T-cell (primary cell): ENCODE measurements around the gene PRR23E. TPM values are rescaled to one million over a fixed set of nuclear protein-coding genes. Genes with fewer than 3 reads are reported as not detected.

Experiments used
- ATAC-seq, 4 experiments: fragments of 200-7000 bp in 3 of 4; fragments of 150-1000 bp in 1 of 4; cut with Tn5 transposase; replicated peaks in 1 of 4; 1 replicate in 3 of 4; 2 replicates in 1 of 4; pipeline ENCODE4 v1.10.0; 2021; ENCODE audit warnings: moderate library complexity in 3 of 4, mild to moderate bottlenecking in 2 of 4, moderate number of reproducible peaks in 1 of 4
- CTCF ChIA-PET, 2 donors: fragments of 300-600 bp; sonication (Branson Sonifier 250); formaldehyde crosslinking; loops; one replicate each; lab custom pipeline; 2022; ENCODE audit warnings: antibody characterized with exemption in 2 of 2; lab: Charles Lee
- POLR2A ChIA-PET, 2 donors: fragments of 300-600 bp; sonication (Branson Sonifier 250); formaldehyde crosslinking; loops; one replicate each; lab custom pipeline; 2022; ENCODE audit warnings: antibody characterized with exemption in 2 of 2; lab: Charles Lee
- DNase-seq, 35 experiments: peaks; one replicate each; pipeline versions ENCODE4 v3.0.0 to v3.0.0-alpha.2; 2013 to 2023
- H3K27ac ChIP-seq: one replicate; pipeline ENCODE4 v1.5.1; 2013; ENCODE audit warnings: low read length
- H3K27me3 ChIP-seq, 2 experiments: replicated peaks in 1 of 2; 1 replicate in 1 of 2; 2 replicates in 1 of 2; pipeline versions ENCODE4 v1.6.1 to v1.7.0; 2013; ENCODE audit warnings: low read length in 1 of 2, mixed read lengths in 1 of 2; ENCODE audit not compliant: control insufficient read depth in 2 of 2, insufficient read depth in 2 of 2; ENCODE audit errors: extremely low read depth in 1 of 2
- H3K36me3 ChIP-seq, 2 donors: 1 replicate in 1 of 2; 2 replicates in 1 of 2; pipeline versions ENCODE4 v1.6.1 to v1.7.0; 2013; ENCODE audit warnings: low read length in 1 of 2; ENCODE audit not compliant: control insufficient read depth in 2 of 2, insufficient read depth in 1 of 2; ENCODE audit errors: extremely low read depth in 1 of 2
- H3K4me1 ChIP-seq, 2 experiments: 1 replicate in 1 of 2; 2 replicates in 1 of 2; pipeline versions ENCODE4 v1.6.1 to v1.7.0; 2013; ENCODE audit warnings: low read length in 2 of 2, mixed read lengths in 1 of 2; ENCODE audit not compliant: insufficient read depth in 2 of 2, control insufficient read depth in 1 of 2; ENCODE audit errors: extremely low read depth in 1 of 2
- H3K4me3 ChIP-seq, 2 donors: 1 replicate in 1 of 2; 2 replicates in 1 of 2; pipeline versions ENCODE4 v1.5.1 to v1.7.0; 2013; ENCODE audit warnings: mild to moderate bottlenecking in 2 of 2, low read length in 1 of 2, moderate library complexity in 1 of 2; ENCODE audit not compliant: control insufficient read depth in 1 of 2; ENCODE audit errors: extremely low read depth in 1 of 2
- H3K9me3 ChIP-seq: 2 replicates; pipeline ENCODE4 v1.7.0; 2013
- H3K27ac Mint-ChIP-seq, 2 donors: one replicate each; pipeline ENCODE4 v1.8.0; 2020 to 2021; ENCODE audit warnings: mild to moderate bottlenecking in 2 of 2, mixed read lengths in 2 of 2
- H3K27me3 Mint-ChIP-seq, 2 donors: one replicate each; pipeline ENCODE4 v1.8.0; 2021 to 2022; ENCODE audit warnings: mixed read lengths in 2 of 2
- H3K36me3 Mint-ChIP-seq: one replicate; pipeline ENCODE4 v1.8.0; 2021; ENCODE audit warnings: mixed read lengths
- H3K4me1 Mint-ChIP-seq, 3 donors: one replicate each; pipeline ENCODE4 v1.8.0; 2020 to 2022; ENCODE audit warnings: mixed read lengths in 3 of 3, mild to moderate bottlenecking in 1 of 3
- H3K4me3 Mint-ChIP-seq, 3 donors: one replicate each; pipeline ENCODE4 v1.8.0; 2020 to 2022; ENCODE audit warnings: mild to moderate bottlenecking in 3 of 3, mixed read lengths in 3 of 3, moderate library complexity in 3 of 3
- H3K9me3 Mint-ChIP-seq, 3 donors: one replicate each; pipeline ENCODE4 v1.8.0; 2020 to 2022; ENCODE audit warnings: mixed read lengths in 3 of 3
- WGBS: methylation state at CpG from one replicate; pipeline ENCODE4 v1.1.5; 2013; ENCODE audit warnings: missing lambda C conversion rate; ENCODE audit not compliant: insufficient coverage; 5-methylcytosine and 5-hydroxymethylcytosine counted together
- total RNA-seq, 35 experiments: library from RNA in 6 of 35; stranded (reverse) in 6 of 35; fragments of 120-200 nt in 1 of 35; gene quantifications; one replicate each; pipeline versions ENCODE4 v1.2.1 to v1.2.4 and lab custom pipeline; 2013 to 2026

Gene PRR23E
- total RNA-seq, 5 donors from 2014 or later (not counting 1 experiment from before 2014, with no cell fraction given) = not detected

- no peaks in the 10 kb centered on the region for H3K4me1 ChIP-seq
- no peak overlapping the region for H3K4me3 ChIP-seq
- H3K4me1 Mint-ChIP-seq = no peaks in the 10 kb centered on the region
- DNase-seq (no peak), ATAC-seq (no peak)
- H3K36me3 ChIP-seq = no peaks in the 10 kb centered on the region
- H3K27me3 ChIP-seq = peaks cover 0 to 41% of the 10 kb centered on the region in 2 experiments
- peaks cover 0 to 11% (median 2%) of the 10 kb centered on the region in 3 donors for H3K9me3 Mint-ChIP-seq
- H3K27ac Mint-ChIP-seq = no peak overlapping the region
- peaks cover 2% of the 10 kb centered on the region for H3K9me3 ChIP-seq
- H3K27ac ChIP-seq = no peak overlapping the region
- ChIA-PET POLR2A (no interaction called here), CTCF (no interaction called here)
- H3K36me3 Mint-ChIP-seq = no peaks in the 10 kb centered on the region
- 42% methylated on average over 3 of the region's 4 CpGs for WGBS
- H3K4me3 Mint-ChIP-seq = no peak overlapping the region
- H3K27me3 Mint-ChIP-seq = peaks cover 28 to 38% of the 10 kb centered on the region in 2 donors
These were observed 18.6 kb upstream of the PRR23E start for GRCh38 chr3:127174284-127174683.

GRCh38 chr3:127174715-127175140 lies 18.2 kb upstream of the PRR23E start:
- no peak overlapping the region for H3K27ac Mint-ChIP-seq
- Histone ChIP-seq H3K27me3 (peaks cover 0 to 41% of the 10 kb centered on the region in 2 experiments), H3K4me3 (no peak overlapping the region), H3K4me1 (no peaks in the 10 kb centered on the region), H3K27ac (no peak overlapping the region), H3K9me3 (peaks cover 2% of the 10 kb centered on the region), H3K36me3 (no peaks in the 10 kb centered on the region)
- ChIA-PET POLR2A (no interaction called here), CTCF (no interaction called here)
- no peaks in the 10 kb centered on the region for H3K36me3 Mint-ChIP-seq
- no peak for ATAC-seq
- WGBS = 77% methylated on average over 2 of the region's 2 CpGs
- no peak overlapping the region for H3K4me3 Mint-ChIP-seq
- H3K27me3 Mint-ChIP-seq = peaks cover 28 to 36% of the 10 kb centered on the region in 2 donors
- DNase-seq = no peak
- H3K4me1 Mint-ChIP-seq = no peaks in the 10 kb centered on the region
- H3K9me3 Mint-ChIP-seq = peaks cover 0 to 11% (median 2%) of the 10 kb centered on the region in 3 donors

GRCh38 chr3:127175272-127175671 lies 17.7 kb upstream of the PRR23E start:
- Mint-ChIP-seq H3K4me3 (no peak overlapping the region), H3K9me3 (peaks cover 0 to 11% (median 2%) of the 10 kb centered on the region in 3 donors), H3K27ac (no peak overlapping the region), H3K27me3 (peaks cover 26 to 34% of the 10 kb centered on the region in 2 donors), H3K4me1 (no peaks in the 10 kb centered on the region), H3K36me3 (no peaks in the 10 kb centered on the region)
- Histone ChIP-seq H3K27me3 (peaks cover 0 to 40% of the 10 kb centered on the region in 2 experiments), H3K9me3 (peaks cover 2% of the 10 kb centered on the region), H3K27ac (no peak overlapping the region), H3K36me3 (no peaks in the 10 kb centered on the region), H3K4me3 (no peak overlapping the region), H3K4me1 (no peaks in the 10 kb centered on the region)
- POLR2A ChIA-PET = no interaction called here
- CTCF ChIA-PET = no interaction called here
- DNase-seq (no peak), ATAC-seq (no peak)
- WGBS = 92% methylated on average over 11 of the region's 11 CpGs

GRCh38 chr3:127177226-127177625 lies 15.7 kb upstream of the PRR23E start:
- no peak overlapping the region for H3K4me3 ChIP-seq
- DNase-seq = no peak
- H3K9me3 Mint-ChIP-seq = peaks cover 0 to 11% (median 2%) of the 10 kb centered on the region in 3 donors
- peaks cover 18 to 20% of the 10 kb centered on the region in 2 donors for H3K27me3 Mint-ChIP-seq
- H3K4me1 ChIP-seq = no peaks in the 10 kb centered on the region
- 86% methylated on average over 1 of the region's 1 CpG for WGBS
- ChIA-PET POLR2A (no interaction called here), CTCF (no interaction called here)
- H3K36me3 ChIP-seq = no peaks in the 10 kb centered on the region
- H3K36me3 Mint-ChIP-seq = no peaks in the 10 kb centered on the region
- no peak overlapping the region for H3K4me3 Mint-ChIP-seq
- ATAC-seq = no peak
- H3K4me1 Mint-ChIP-seq = no peaks in the 10 kb centered on the region
- H3K27me3 ChIP-seq = peaks cover 0 to 22% of the 10 kb centered on the region in 2 experiments
- H3K27ac Mint-ChIP-seq = no peak overlapping the region
- no peak overlapping the region for H3K27ac ChIP-seq
- H3K9me3 ChIP-seq = peaks cover 2% of the 10 kb centered on the region

GRCh38 chr3:127180859-127181258 lies 12.1 kb upstream of the PRR23E start:
- no peaks in the 10 kb centered on the region for H3K36me3 ChIP-seq
- peaks cover 1 to 4% of the 10 kb centered on the region in 2 donors for H3K27me3 Mint-ChIP-seq
- CTCF ChIA-PET = no interaction called here
- DNase-seq = no peak
- H3K9me3 ChIP-seq = peaks cover 2% of the 10 kb centered on the region
- H3K4me1 Mint-ChIP-seq = no peaks in the 10 kb centered on the region
- H3K4me3 ChIP-seq = no peak overlapping the region
- H3K9me3 Mint-ChIP-seq = peaks cover 0 to 11% (median 2%) of the 10 kb centered on the region in 3 donors
- H3K36me3 Mint-ChIP-seq = no peaks in the 10 kb centered on the region
- no peak overlapping the region for H3K27ac Mint-ChIP-seq
- no peak overlapping the region for H3K4me3 Mint-ChIP-seq
- H3K27me3 ChIP-seq = peaks cover 0 to 14% of the 10 kb centered on the region in 2 experiments
- no peak for ATAC-seq
- no peaks in the 10 kb centered on the region for H3K4me1 ChIP-seq
- no peak overlapping the region for H3K27ac ChIP-seq
- POLR2A ChIA-PET = no interaction called here
- 100% methylated on average over 1 of the region's 6 CpGs for WGBS

- Histone ChIP-seq H3K27ac (no peak overlapping the region), H3K36me3 (no peaks in the 10 kb centered on the region), H3K9me3 (peaks cover 2% of the 10 kb centered on the region), H3K27me3 (peaks cover 0 to 14% of the 10 kb centered on the region in 2 experiments), H3K4me3 (no peak overlapping the region), H3K4me1 (no peaks in the 10 kb centered on the region)
- no peak overlapping the region for H3K4me3 Mint-ChIP-seq
- DNase-seq = no peak
- ChIA-PET POLR2A (no interaction called here), CTCF (no interaction called here)
- 83% methylated on average over 6 of the region's 7 CpGs for WGBS
- peaks cover 1 to 4% of the 10 kb centered on the region in 2 donors for H3K27me3 Mint-ChIP-seq
- no peak for ATAC-seq
- no peaks in the 10 kb centered on the region for H3K36me3 Mint-ChIP-seq
- H3K27ac Mint-ChIP-seq = no peak overlapping the region
- no peaks in the 10 kb centered on the region for H3K4me1 Mint-ChIP-seq
- H3K9me3 Mint-ChIP-seq = peaks cover 0 to 11% (median 2%) of the 10 kb centered on the region in 3 donors
These were observed 10.5 kb upstream of the PRR23E start for GRCh38 chr3:127182431-127182830.
